SK-N-SH (cell line): ENCODE results near the gene TMEM255B.

Experiments used
- CTCF ChIP-seq: fragments of 200-600 bp; sonication (generic); IDR thresholded peaks from 2 replicates; pipeline ENCODE4 v1.6.1; 2017; ENCODE audit warnings: antibody characterized with exemption, mild to moderate bottlenecking, moderate library complexity
- JUND ChIP-seq: IDR thresholded peaks from 2 replicates; pipeline ENCODE4 v1.4.0; 2012
- USF2 ChIP-seq: fragments of 150-350 bp; IDR thresholded peaks from 2 replicates; pipeline ENCODE4 v1.6.1; 2017; ENCODE audit warnings: antibody characterized with exemption, low read length, low read depth, borderline replicate concordance
- YY1 ChIP-seq: IDR thresholded peaks from 2 replicates; pipeline ENCODE4 v1.4.0; 2012; ENCODE audit warnings: low read depth, mild to moderate bottlenecking

GRCh38 chr13:113783966-113784644 is 25.1 kb downstream of the TMEM255B start:
- TF ChIP-seq JUND (no peak), YY1 (no peak), USF2 (no peak), CTCF (no peak)
